Endometrial microvascular endothelial cells (primary cell): ENCODE data around the gene SPC24. TPM values are rescaled to one million over a fixed set of nuclear protein-coding genes. Genes with fewer than 3 reads are reported as not detected.
"Not testable (repeated sequence)": the region's sequence is repeated elsewhere in the genome, so short reads cannot be mapped to it uniquely, and the experiment has no call there.

Experiments
- in situ Hi-C: cut with HindIII; loops from 2 replicates; pipeline ENCODE4 v1.10.0; 2017; ENCODE audit warnings: low sequenced_read_pairs, low pct_unique_long_range_greater_than_20kb; ENCODE audit errors: inconsistent ontology term
- total RNA-seq: library from RNA; depleted of rRNA; stranded (reverse); fragments of >200 nt; gene quantifications from one replicate; pipeline ENCODE4 v1.2.3, GENCODE V29; 2015; ENCODE audit errors: inconsistent ontology term

Gene SPC24
- total RNA-seq, 1 donor from 2014 or later: 72.9 TPM

DNA sequence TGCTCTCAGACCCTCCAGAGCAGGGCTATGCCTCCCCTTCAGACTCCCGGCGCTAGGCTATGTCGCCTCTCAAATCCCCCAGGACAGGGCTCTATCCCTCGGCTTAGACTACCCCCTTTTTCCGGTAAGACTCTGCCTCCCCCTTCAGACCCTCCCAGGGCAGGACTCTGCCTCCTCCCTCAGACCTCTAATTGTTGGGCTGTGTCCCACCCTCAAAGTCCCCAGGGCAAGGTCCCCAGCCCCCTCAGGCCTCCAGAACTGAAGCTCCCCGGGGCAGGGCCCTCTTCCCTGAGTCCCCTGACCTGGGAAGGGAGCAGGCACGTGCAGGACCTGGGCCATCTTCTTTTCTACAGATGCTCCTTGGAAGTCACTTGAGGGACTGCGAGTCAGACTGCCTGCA is 38.6 kb upstream of the SPC24 start:
- in situ Hi-C loops: no loop called here

DNA sequence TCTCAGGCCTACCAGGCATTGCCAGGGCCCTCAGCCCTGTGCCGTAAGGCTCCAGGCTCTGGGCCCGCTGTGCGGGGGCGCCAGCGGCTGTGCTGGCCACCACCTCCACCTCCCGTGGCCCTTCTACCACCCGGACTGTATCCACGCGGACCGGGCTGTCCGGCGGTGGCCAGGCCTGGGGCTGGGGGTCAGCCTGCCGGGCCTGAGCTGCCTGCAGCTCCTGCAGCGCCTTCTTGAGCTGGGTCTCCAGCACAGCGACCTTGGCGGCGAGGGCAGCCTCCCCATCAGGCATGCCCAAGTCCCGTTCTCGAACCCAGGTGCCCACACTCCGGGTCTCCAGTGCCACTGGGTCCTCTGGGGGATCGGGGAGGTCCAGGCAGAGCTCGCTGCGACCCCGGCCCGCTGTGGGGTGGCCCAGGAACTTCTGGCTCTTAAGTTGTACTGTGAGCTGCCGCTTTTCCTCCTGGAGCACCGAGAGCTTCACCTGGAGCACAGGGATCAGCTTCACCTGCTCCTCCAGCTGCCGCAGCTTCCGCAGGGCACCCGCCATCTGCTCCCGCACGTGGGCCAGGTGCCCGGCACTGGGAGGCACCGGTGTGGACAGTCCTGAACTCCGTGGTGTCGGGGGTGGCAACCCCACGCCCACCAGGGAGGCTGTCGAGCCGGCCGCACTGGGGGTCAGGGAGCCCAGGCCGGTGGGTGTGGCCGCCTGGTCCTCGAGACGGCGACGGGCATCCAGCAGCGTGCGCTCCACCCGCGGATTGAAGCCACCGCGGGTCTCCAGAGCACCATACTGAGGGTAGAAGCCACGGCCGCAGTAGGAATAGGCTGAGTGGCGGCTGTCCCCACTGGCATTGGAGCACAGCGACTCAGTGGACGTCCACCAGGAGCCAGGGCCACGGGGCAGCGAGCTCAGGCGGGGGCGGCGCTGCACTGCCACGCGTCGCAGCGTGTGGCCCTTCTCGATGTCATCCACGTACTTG is 37.7 kb upstream of the SPC24 start:
- in situ Hi-C loops: no loop called here

GRCh38 chr19:11191934-11192333 is 36.4 kb upstream of the SPC24 start:
- in situ Hi-C loops: no loop called here

GRCh38 chr19:11191273-11191755 is 35.7 kb upstream of the SPC24 start:
- in situ Hi-C loops: no loop called here

GRCh38 chr19:11190501-11190900 is 34.9 kb upstream of the SPC24 start:
- in situ Hi-C loops: no loop called here

- in situ Hi-C loops: no loop called here
Observed at GRCh38 chr19:11187441-11187840, 31.9 kb upstream of the SPC24 start.

GRCh38 chr19:11182994-11183393 is 27.4 kb upstream of the SPC24 start:
- in situ Hi-C loops: no loop called here

DNA sequence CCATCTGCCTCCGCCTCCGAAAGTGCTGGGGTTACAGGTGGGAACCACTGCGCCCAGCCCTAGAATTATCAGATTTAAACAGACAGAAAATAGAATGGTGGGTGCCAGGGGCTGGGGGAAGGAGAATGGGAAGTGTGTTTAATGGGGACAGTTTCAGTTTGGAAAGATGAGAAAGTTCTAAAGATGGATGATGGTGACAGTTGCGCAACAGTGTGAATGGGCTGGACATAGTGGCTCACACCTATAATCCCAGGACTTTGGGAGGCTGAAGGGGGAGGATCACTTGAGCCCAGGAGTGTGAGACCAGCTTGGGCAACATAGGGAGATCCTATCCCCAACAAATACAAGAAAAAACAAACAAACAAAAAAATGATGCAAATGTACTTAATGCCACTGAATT is 25.9 kb upstream of the SPC24 start:
- in situ Hi-C loops: no loop called here

GRCh38 chr19:11180975-11181374 is 25.4 kb upstream of the SPC24 start:
- in situ Hi-C loops: not testable (repeated sequence)

GRCh38 chr19:11180346-11180745 is 24.8 kb upstream of the SPC24 start:
- in situ Hi-C loops: no loop called here

- in situ Hi-C loops: no loop called here
Observed at GRCh38 chr19:11179716-11180297, 24.2 kb upstream of the SPC24 start.

GRCh38 chr19:11179145-11179465 is 23.5 kb upstream of the SPC24 start:
- in situ Hi-C loops: not testable (repeated sequence)

- in situ Hi-C loops: no loop called here
Observed at GRCh38 chr19:11177592-11177991, 22.0 kb upstream of the SPC24 start.

DNA sequence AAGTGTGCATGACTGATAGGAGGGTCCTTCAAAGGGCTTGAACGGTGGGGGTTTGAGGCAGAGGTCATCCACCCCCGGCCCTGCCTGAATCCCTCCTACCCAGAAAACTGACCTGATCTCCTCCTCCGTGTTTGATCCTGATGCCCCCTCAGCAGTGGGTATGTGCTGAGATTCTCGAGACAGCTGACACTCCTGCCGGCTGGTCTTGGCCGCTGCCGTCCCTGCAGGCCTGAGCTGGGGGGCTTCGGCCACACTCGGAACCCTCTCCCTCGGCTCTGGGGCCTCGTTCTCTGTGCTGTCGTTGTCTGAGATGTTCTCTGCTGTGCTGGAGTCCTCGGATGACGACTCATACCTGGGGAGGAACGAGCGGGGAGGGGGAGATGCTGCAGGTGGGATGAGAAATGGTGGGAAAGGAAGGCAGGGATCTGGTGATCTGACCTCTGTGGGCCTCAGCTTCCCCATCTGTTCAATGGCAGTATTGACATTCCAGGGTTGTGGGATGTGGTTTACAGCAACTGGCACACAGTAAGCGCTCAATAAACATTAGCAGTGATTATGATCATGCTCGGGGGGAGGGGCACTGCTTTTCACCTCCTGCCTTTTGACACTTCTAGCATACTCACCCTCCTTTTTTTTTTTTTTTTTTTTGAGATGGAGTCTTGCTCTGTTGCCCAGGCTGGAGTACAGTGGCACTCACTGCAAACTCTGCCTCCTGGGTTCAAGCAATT is 21.0 kb upstream of the SPC24 start:
- in situ Hi-C loops: no loop called here

- in situ Hi-C loops: no loop called here
Observed at GRCh38 chr19:11175920-11176319, 20.3 kb upstream of the SPC24 start.

GRCh38 chr19:11174336-11174735 is 18.8 kb upstream of the SPC24 start:
- in situ Hi-C loops: no loop called here

DNA sequence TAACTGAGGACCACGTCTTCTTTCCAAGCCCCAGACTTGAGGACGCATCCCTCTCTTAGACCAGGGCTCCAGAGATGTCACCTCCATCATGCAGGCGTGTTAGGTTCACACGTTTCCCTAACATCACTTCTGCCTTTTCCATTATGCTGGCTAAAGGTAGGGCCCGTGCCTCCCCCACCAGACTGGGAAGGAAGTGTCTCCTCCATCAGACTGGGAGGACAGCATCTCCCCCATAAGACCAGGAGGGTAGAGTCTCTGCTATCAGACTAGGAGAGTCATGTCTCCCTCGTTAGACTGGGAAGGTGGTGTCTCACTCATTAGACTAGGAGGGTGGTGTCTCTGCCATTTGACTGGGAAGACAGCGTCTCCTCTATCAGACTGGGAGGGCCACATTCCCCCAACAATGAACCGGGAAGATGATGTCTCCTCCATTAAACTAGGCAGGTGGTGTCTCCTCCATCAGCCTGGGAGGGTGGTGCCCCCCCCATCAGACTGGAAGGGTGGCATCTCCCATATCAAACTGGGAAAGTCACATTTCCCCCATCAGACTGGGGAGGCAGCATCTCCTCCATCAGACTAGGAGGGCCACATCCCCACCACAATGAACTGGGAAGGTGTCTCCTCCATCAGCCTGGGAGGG is 18.1 kb upstream of the SPC24 start:
- in situ Hi-C loops: no loop called here

DNA sequence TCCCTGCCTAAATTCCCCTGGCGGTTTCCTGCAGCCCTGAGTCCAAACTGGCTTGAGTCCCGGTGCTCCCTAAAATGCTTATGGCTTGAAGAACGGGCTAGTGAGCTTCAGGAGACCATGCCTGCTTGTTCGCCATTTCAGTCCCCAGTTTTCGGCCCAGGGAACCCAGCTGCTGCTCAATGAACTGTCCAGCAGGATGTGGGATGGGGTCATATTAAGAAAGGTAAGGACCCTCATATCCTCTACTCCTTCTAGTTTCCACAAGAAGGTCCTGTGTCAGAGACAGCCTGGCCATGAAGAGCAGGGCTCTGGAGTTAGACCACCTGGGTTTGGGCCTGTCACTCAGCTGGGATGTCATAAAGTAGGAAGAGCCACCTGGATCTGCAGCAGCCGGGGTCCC is 17.0 kb upstream of the SPC24 start:
- in situ Hi-C loops: no loop called here

DNA sequence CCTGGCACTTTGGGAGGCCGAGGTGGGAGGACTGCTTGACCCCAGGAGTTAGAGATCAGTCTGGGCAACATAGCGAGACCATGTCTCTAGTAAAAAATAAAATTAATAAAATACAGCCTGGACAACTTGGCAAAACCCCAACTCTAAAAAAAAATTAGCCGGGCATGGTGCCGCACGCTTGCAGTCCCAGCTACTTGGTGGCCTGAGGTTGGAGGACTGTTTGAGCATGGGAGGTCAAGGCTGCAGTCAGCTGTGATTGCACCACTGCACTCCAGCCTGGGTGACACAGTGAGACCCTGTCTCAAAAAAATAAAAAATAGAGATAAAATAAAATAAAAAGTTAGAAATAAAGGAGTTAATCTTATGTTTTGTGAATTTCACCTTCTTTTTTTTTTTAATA is 15.6 kb upstream of the SPC24 start:
- in situ Hi-C loops: no loop called here
